Measurements from ENCODE around the gene NUMA1. TPM values are rescaled to one million over a fixed set of nuclear protein-coding genes. Genes with fewer than 3 reads are reported as not detected.

NUMA1 gene
- total RNA-seq, 2 experiments from 2014 or later, result 200 to 201 TPM

DNA sequence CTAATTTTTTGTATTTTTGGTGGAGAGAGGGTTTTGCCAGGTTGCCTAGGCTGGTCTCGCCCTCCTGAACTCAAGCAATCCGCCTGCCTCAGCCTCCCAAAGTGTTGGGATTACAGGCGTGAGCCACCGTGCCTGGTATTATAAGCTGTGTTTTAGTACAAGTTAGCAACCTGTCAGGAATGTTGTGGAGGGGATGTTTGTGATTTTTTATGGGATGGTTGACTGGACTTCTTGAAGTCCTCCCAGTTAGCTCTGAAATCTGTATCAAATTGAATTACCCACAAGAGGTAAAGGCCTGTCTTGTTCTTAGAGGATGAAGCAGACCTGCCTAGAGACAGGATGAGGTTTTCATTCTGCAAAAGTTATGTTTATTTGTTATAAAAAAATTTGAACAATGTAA lies 115.7 kb downstream of the NUMA1 start:
- POLR2A ChIA-PET, result interaction anchor here (0.8 kb wide), 1 partner anchor 53 kb away, joined by 3 read pairs; no protein-coding TSS in a partner anchor
- Mint-ChIP-seq H3K36me3 (ENCODE audit: low read depth) (peaks cover 31% of the 10 kb centered on the region), H3K27ac (no peak overlapping the region), H3K4me3 (no peak overlapping the region), H3K4me1 (peaks cover 13% of the 10 kb centered on the region), H3K9me3 (no peaks in the 10 kb centered on the region), H3K27me3 (no peaks in the 10 kb centered on the region)
- CTCF ChIA-PET, result interaction anchor here (1.2 kb wide), 1 partner anchor 13 kb away, joined by 5 read pairs; no protein-coding TSS in a partner anchor
- DNase-seq, result no peak

DNA sequence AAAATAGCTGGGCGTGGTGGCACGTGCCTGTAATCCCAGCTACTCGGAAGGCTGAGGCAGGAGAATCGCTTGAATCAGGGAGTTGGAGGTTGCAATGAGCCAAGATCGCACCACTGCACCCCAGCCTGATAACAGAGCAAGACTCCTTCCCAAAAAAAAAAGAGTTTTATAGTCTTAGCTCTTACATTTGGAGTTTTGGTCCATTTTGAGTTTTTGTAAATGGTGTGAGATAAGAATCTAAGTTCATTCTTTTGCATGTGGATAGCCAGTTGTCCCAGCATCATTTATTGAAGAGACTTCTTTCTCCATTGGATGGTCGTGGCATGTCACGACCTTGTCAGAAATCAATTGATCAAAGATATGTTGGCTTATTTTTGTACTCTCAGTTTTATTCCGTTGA lies 116.9 kb downstream of the NUMA1 start:
- POLR2A ChIA-PET, result no interaction called here
- Mint-ChIP-seq H3K4me3 (no peak overlapping the region), H3K36me3 (ENCODE audit: low read depth) (peaks cover 31% of the 10 kb centered on the region)

GRCh38 chr11:71962428-71963038 lies 117.8 kb downstream of the NUMA1 start:
- no peak for DNase-seq
- H3K36me3 Mint-ChIP-seq (ENCODE audit: low read depth), result peaks cover 25% of the 10 kb centered on the region
- H3K27me3 Mint-ChIP-seq, result no peaks in the 10 kb centered on the region
- peak overlapping the region; percentile 64 for H3K27ac Mint-ChIP-seq
- no peaks in the 10 kb centered on the region for H3K9me3 Mint-ChIP-seq
- peaks cover 13% of the 10 kb centered on the region for H3K4me1 Mint-ChIP-seq
- H3K4me3 Mint-ChIP-seq, result no peak overlapping the region
- CTCF ChIA-PET, result no interaction called here
- POLR2A ChIA-PET, result no interaction called here

More for the DNA sequence above, 116.9 kb downstream of the NUMA1 start:
- CTCF ChIA-PET, result interaction anchor here (1.2 kb wide), 1 partner anchor 14 kb away, joined by 5 read pairs; no protein-coding TSS in a partner anchor
- peaks cover 13% of the 10 kb centered on the region for H3K4me1 Mint-ChIP-seq
- DNase-seq, result no peak
- no peaks in the 10 kb centered on the region for H3K27me3 Mint-ChIP-seq
- no peaks in the 10 kb centered on the region for H3K9me3 Mint-ChIP-seq
- no peak overlapping the region for H3K27ac Mint-ChIP-seq

DNA sequence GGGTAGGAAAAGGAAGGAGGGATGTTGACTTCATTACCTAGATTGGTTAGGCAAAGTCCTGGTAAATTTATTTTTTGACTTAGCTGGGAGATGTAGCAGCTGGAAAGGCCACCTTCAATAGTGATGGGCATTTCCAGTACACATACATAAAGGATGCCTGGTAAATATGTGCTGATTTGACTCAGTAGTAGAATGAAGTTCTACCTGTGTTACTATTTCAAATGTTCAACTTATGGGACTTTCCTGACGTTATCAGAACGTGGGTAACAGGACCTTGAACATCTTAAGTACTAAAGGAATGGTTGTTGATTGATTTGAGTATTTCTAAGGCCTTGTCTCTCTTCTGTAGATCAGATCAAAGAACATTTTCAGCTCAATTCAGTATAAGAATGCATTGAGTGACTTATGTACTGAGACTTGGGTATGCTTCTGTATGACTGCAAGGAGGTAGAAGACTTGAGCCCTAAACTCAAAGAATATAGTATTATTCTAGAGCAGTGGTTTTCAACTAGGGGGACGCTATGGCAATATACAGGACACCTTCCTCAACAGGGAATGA lies 124.4 kb downstream of the NUMA1 start:
- Mint-ChIP-seq H3K9me3 (no peaks in the 10 kb centered on the region), H3K4me1 (peaks cover 8% of the 10 kb centered on the region), H3K36me3 (ENCODE audit: low read depth) (peaks cover 13% of the 10 kb centered on the region), H3K4me3 (no peak overlapping the region), H3K27me3 (no peaks in the 10 kb centered on the region), H3K27ac (no peak overlapping the region)
- ChIA-PET POLR2A (interaction anchor here (1.0 kb wide), 1 partner anchor 25 kb away, joined by 3 read pairs; no protein-coding TSS in a partner anchor), CTCF (interaction anchor here (1.4 kb wide), 1 partner anchor 69 kb away, joined by 4 read pairs; no protein-coding TSS in a partner anchor)
- no peak for DNase-seq

Other genes with a start within 250 kb of the NUMA1 start
- gene DEFB108B, start 247.3 kb downstream of the NUMA1 start, total RNA-seq, result not detected
- not detected for gene DEFB131B, start 202.1 kb downstream of the NUMA1 start, total RNA-seq
- 10 to 100 TPM; 12.8 to 14.0 TPM for gene XNDC1N, start 151.9 kb downstream of the NUMA1 start, total RNA-seq
- 10 to 100 TPM; 25.7 to 28.1 TPM for gene RNF121, start 151.5 kb downstream of the NUMA1 start, total RNA-seq
- gene IL18BP, start 81.6 kb downstream of the NUMA1 start, total RNA-seq, result 10 to 100 TPM; 12.4 to 14.0 TPM
- 1 to 10 TPM; 5.9 to 7.1 TPM for gene LRRC51, start 308 bp upstream of the NUMA1 start, total RNA-seq
- 10 to 100 TPM; 72.7 to 76.9 TPM for gene LAMTOR1, start 22.8 kb upstream of the NUMA1 start, total RNA-seq
- not detected for gene TOMT, start 25.4 kb upstream of the NUMA1 start, total RNA-seq
- gene ANAPC15, start 32.2 kb upstream of the NUMA1 start, total RNA-seq, result 10 to 100 TPM; 53.0 to 58.7 TPM
- not detected for gene FOLR3, start 55.2 kb upstream of the NUMA1 start, total RNA-seq
- gene FOLR1, start 111.6 kb upstream of the NUMA1 start, total RNA-seq, result not detected
- gene FOLR2, start 136.3 kb upstream of the NUMA1 start, total RNA-seq, result not detected
- 100 to 1,000 TPM; 138 to 153 TPM for gene INPPL1, start 144.2 kb upstream of the NUMA1 start, total RNA-seq
- not detected for gene PHOX2A, start 163.6 kb upstream of the NUMA1 start, total RNA-seq